WTC11 (cell line): ENCODE data around the gene NEK11. TPM values are rescaled to one million over a fixed set of nuclear protein-coding genes. Genes with fewer than 3 reads are reported as not detected.
"Not testable (repeated sequence)": the region's sequence is repeated elsewhere in the genome, so short reads cannot be mapped to it uniquely, and the experiment has no call there.

Experiments used
- ATAC-seq: fragments of 200-7000 bp; cut with Tn5 transposase; 2 replicates; pipeline ENCODE4 v1.10.0; 2021; ENCODE audit warnings: mild to moderate bottlenecking, moderate library complexity
- CTCF ChIA-PET: fragments of 300-600 bp; sonication (Branson Sonifier 250); formaldehyde crosslinking; loops from one replicate; lab custom pipeline; 2021; ENCODE audit warnings: antibody characterized with exemption; lab: Charles Lee
- POLR2A ChIA-PET: fragments of 350-600 bp; sonication (Branson Sonifier 250); formaldehyde crosslinking; loops from one replicate; lab custom pipeline; 2021; ENCODE audit warnings: antibody characterized with exemption; lab: Charles Lee
- DNase-seq: peaks from one replicate; pipeline ENCODE4 v3.0.0; 2021; ENCODE audit warnings: low spot score
- H3K27ac Mint-ChIP-seq: 2 replicates; pipeline ENCODE4 v1.8.0; 2021; ENCODE audit warnings: mixed read lengths
- H3K27me3 Mint-ChIP-seq: 2 replicates; pipeline ENCODE4 v1.8.0; 2021; ENCODE audit warnings: low read depth, mild to moderate bottlenecking, moderate library complexity, mixed read lengths
- H3K36me3 Mint-ChIP-seq: 2 replicates; pipeline ENCODE4 v1.8.0; 2021; ENCODE audit warnings: mixed read lengths
- H3K4me1 Mint-ChIP-seq: 2 replicates; pipeline ENCODE4 v1.8.0; 2022; ENCODE audit warnings: mixed read lengths
- H3K4me3 Mint-ChIP-seq: 2 replicates; pipeline ENCODE4 v1.8.0; 2021; ENCODE audit warnings: mild to moderate bottlenecking, moderate library complexity, mixed read lengths
- H3K9me3 Mint-ChIP-seq: 2 replicates; pipeline ENCODE4 v1.8.0; 2021; ENCODE audit warnings: mixed read lengths
- CREB1 ChIP-seq: sonication (generic); formaldehyde crosslinking; IDR thresholded peaks from 2 replicates; pipeline ENCODE4 v1.8.0; 2023; ENCODE audit warnings: mild to moderate bottlenecking, missing genetic modification reagents
- ESRRA ChIP-seq: sonication (generic); formaldehyde crosslinking; IDR thresholded peaks from 2 replicates; pipeline ENCODE4 v1.8.1; 2022; ENCODE audit warnings: mild to moderate bottlenecking, missing genetic modification reagents, borderline replicate concordance
- GABPB1 ChIP-seq: sonication (generic); formaldehyde crosslinking; IDR thresholded peaks from 2 replicates; pipeline ENCODE4 v1.8.1; 2023; ENCODE audit warnings: mild to moderate bottlenecking, missing genetic modification reagents
- IRF2 ChIP-seq: sonication (generic); formaldehyde crosslinking; IDR thresholded peaks from 2 replicates; pipeline ENCODE4 v1.8.0; 2022; ENCODE audit warnings: low read depth, missing genetic modification reagents, borderline replicate concordance
- NR1H2 ChIP-seq: sonication (generic); formaldehyde crosslinking; IDR thresholded peaks from 2 replicates; pipeline ENCODE4 v1.9.0; 2021; ENCODE audit warnings: mild to moderate bottlenecking, moderate library complexity, missing genetic modification reagents
- NR3C1 ChIP-seq: sonication (generic); formaldehyde crosslinking; conservative IDR thresholded peaks from 2 replicates; pipeline ENCODE4 v1.8.1; 2023; ENCODE audit warnings: low read depth, mild to moderate bottlenecking, missing genetic modification reagents
- OVOL2 ChIP-seq: fragments of 250-450 bp; sonication (Bioruptor Pico); IDR thresholded peaks from 2 replicates; pipeline ENCODE4 v1.9.0; 2021; ENCODE audit warnings: mild to moderate bottlenecking, borderline replicate concordance
- PRRX2 ChIP-seq: fragments of 250-450 bp; sonication (Bioruptor Pico); IDR thresholded peaks from 2 replicates; pipeline ENCODE4 v1.8.0; 2021; ENCODE audit warnings: mild to moderate bottlenecking
- TEAD4 ChIP-seq: sonication (generic); formaldehyde crosslinking; IDR thresholded peaks from 2 replicates; pipeline ENCODE4 v1.8.0; 2022; ENCODE audit warnings: mild to moderate bottlenecking, missing genetic modification reagents
- ZNF219 ChIP-seq: sonication (generic); formaldehyde crosslinking; IDR thresholded peaks from 2 replicates; pipeline ENCODE4 v1.8.0; 2023; ENCODE audit warnings: missing genetic modification reagents, mild to moderate bottlenecking, borderline replicate concordance
- ZNF512 ChIP-seq: sonication (generic); formaldehyde crosslinking; IDR thresholded peaks from 2 replicates; pipeline ENCODE4 v1.8.1; 2022; ENCODE audit warnings: missing genetic modification reagents, borderline replicate concordance
- total RNA-seq: library from RNA; stranded (reverse); gene quantifications from 3 replicates; pipeline ENCODE4 v1.2.3, GENCODE V29; 2021
- TF ChIP-seq, protein P1 (sequence below): sonication (generic); formaldehyde crosslinking; IDR thresholded peaks from 2 replicates; pipeline ENCODE4 v1.8.0; 2022; ENCODE audit warnings: mild to moderate bottlenecking, missing genetic modification reagents
- TF ChIP-seq, protein P2 (sequence below): sonication (generic); formaldehyde crosslinking; IDR thresholded peaks from 2 replicates; pipeline ENCODE4 v1.8.0; 2023; ENCODE audit warnings: missing genetic modification reagents, mild to moderate bottlenecking, borderline replicate concordance
- TF ChIP-seq, protein P3 (sequence below): sonication (generic); formaldehyde crosslinking; IDR thresholded peaks from 2 replicates; pipeline ENCODE4 v1.8.0; 2023; ENCODE audit warnings: missing genetic modification reagents

NEK11 gene
- total RNA-seq, 1 experiment from 2014 or later, result 1.6 TPM

DNA sequence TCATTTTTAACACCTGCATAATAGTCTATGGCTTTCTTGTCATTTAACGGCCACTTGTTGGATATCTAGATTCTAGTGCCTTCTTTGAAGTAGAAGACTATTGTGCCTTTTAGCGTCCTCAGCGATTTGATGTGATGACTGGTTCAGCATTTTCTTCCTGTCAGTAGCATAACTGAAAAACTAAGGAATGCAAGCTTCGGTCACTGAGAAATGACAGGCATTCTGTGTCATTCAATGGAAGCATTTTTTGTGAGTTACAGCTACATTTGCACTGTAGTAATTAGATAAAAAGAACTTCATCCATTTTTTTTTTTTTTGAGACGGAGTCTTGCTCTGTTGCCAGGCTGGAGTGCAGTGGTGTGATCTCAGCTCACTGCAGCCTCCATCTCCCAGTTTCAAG lies 10.3 kb downstream of the NEK11 start (continued):
- TF ChIP-seq TEAD4 (CRISPR knock-in tag) (no peak), IRF2 (CRISPR knock-in tag) (no peak), ESRRA (CRISPR knock-in tag) (no peak), ZNF512 (CRISPR knock-in tag) (no peak), PRRX2 (CRISPR knock-in tag) (no peak), GABPB1 (CRISPR knock-in tag) (no peak), NR3C1 (no peak)
- TF ChIP-seq, protein P1, sequence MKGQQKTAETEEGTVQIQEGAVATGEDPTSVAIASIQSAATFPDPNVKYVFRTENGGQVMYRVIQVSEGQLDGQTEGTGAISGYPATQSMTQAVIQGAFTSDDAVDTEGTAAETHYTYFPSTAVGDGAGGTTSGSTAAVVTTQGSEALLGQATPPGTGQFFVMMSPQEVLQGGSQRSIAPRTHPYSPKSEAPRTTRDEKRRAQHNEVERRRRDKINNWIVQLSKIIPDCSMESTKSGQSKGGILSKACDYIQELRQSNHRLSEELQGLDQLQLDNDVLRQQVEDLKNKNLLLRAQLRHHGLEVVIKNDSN (CRISPR knock-in tag), result no peak
- TF ChIP-seq, protein P2, sequence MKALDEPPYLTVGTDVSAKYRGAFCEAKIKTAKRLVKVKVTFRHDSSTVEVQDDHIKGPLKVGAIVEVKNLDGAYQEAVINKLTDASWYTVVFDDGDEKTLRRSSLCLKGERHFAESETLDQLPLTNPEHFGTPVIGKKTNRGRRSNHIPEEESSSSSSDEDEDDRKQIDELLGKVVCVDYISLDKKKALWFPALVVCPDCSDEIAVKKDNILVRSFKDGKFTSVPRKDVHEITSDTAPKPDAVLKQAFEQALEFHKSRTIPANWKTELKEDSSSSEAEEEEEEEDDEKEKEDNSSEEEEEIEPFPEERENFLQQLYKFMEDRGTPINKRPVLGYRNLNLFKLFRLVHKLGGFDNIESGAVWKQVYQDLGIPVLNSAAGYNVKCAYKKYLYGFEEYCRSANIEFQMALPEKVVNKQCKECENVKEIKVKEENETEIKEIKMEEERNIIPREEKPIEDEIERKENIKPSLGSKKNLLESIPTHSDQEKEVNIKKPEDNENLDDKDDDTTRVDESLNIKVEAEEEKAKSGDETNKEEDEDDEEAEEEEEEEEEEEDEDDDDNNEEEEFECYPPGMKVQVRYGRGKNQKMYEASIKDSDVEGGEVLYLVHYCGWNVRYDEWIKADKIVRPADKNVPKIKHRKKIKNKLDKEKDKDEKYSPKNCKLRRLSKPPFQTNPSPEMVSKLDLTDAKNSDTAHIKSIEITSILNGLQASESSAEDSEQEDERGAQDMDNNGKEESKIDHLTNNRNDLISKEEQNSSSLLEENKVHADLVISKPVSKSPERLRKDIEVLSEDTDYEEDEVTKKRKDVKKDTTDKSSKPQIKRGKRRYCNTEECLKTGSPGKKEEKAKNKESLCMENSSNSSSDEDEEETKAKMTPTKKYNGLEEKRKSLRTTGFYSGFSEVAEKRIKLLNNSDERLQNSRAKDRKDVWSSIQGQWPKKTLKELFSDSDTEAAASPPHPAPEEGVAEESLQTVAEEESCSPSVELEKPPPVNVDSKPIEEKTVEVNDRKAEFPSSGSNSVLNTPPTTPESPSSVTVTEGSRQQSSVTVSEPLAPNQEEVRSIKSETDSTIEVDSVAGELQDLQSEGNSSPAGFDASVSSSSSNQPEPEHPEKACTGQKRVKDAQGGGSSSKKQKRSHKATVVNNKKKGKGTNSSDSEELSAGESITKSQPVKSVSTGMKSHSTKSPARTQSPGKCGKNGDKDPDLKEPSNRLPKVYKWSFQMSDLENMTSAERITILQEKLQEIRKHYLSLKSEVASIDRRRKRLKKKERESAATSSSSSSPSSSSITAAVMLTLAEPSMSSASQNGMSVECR, result no peak

DNA sequence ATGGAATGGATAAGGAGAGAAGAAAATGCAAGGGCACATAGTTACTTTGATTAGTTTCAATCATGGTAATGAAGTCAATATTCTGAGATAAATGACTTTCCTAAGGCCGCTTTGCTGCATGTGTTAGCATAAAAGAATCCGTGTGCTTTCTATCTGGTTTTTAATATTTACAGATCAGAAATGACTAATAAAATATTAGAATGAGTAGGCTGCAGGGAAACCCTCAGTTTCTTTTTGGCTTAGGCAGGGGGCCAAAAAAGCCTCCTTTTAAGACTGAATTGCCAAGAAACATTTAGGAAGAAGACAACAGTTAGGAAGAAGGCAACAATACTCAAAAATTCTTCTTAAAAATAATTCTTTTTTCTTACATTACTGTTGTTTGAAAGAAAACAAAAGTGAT lies 11.6 kb downstream of the NEK11 start:
- Mint-ChIP-seq H3K4me3 (no peak overlapping the region), H3K9me3 (peaks cover 3% of the 10 kb centered on the region), H3K36me3 (peaks cover 2% of the 10 kb centered on the region), H3K27me3 (no peaks in the 10 kb centered on the region), H3K4me1 (peaks cover 25% of the 10 kb centered on the region), H3K27ac (no peak overlapping the region)
- ChIA-PET POLR2A (no interaction called here), CTCF (no interaction called here)
- DNase-seq, result no peak
- no peak for ATAC-seq
- TF ChIP-seq, protein P3, sequence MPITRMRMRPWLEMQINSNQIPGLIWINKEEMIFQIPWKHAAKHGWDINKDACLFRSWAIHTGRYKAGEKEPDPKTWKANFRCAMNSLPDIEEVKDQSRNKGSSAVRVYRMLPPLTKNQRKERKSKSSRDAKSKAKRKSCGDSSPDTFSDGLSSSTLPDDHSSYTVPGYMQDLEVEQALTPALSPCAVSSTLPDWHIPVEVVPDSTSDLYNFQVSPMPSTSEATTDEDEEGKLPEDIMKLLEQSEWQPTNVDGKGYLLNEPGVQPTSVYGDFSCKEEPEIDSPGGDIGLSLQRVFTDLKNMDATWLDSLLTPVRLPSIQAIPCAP, result no peak
- TF ChIP-seq CREB1 (CRISPR knock-in tag) (no peak), OVOL2 (CRISPR knock-in tag) (no peak), NR1H2 (CRISPR knock-in tag) (no peak), ZNF219 (CRISPR knock-in tag) (no peak)

GRCh38 chr3:131042271-131042985 lies 15.8 kb downstream of the NEK11 start:
- DNase-seq (peak; percentile 18), ATAC-seq (peak; percentile 79)
- ChIA-PET CTCF (interaction anchor here (0.7 to 1.6 kb wide), 3 partner anchors 9 to 339 kb away, joined by 3 read pairs; partner anchors contain the start of gene NUDT16), POLR2A (interaction anchor here (0.8 kb wide), 1 partner anchor 993 kb away, joined by 3 read pairs; the partner anchor contains the start of gene CPNE4)
- H3K9me3 Mint-ChIP-seq, result peaks cover 17% of the 10 kb centered on the region
- peaks cover 22% of the 10 kb centered on the region for H3K4me1 Mint-ChIP-seq
- H3K27ac Mint-ChIP-seq, H3K4me3 Mint-ChIP-seq, H3K36me3 Mint-ChIP-seq, H3K27me3 Mint-ChIP-seq: not testable (repeated sequence)
